ENCODE data around the gene TMEM132C.

Gene TMEM132C

DNA sequence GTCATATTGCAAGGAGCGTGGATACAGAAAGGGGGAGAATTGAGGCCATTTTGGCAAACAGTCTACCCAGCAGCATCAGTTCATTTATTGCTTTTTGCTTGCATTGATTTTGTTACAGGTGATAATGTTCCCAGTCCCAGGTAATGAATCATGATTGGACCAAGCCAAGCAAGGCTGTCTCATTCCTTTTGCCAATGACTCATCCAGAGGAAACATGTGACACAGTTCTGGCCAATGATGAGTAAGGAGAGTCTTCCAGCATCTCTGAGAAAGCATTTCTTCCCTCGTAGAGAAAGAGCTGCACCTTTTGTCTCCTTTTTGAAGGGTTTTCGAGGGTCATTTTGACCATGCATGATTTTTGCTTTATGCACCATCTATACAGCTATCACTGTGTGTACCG lies 488.6 kb downstream of the TMEM132C start:
- Histone ChIP-seq H3K9me2 (replicated peaks; ENCODE audit: insufficient read depth, low read length) (no peaks in the 10 kb centered on the region), H2AFZ (ENCODE audit: low read depth, low read length, severe bottlenecking) (no peak overlapping the region), H3K27ac (ENCODE audit: low read depth, low read length) (no peak overlapping the region), H3K4me2 (ENCODE audit: low read depth, low read length, poor library complexity, severe bottlenecking) (no peak overlapping the region), H3K36me3 (ENCODE audit: low read length) (no peaks in the 10 kb centered on the region), H3K9ac (ENCODE audit: low read length) (no peak overlapping the region), H3F3A (ENCODE audit: insufficient read depth) (no peaks in the 10 kb centered on the region), H3K9me3 (ENCODE audit: insufficient read depth, low read length) (no peaks in the 10 kb centered on the region), H3K27me3 (ENCODE audit: low read length) (no peaks in the 10 kb centered on the region), H4K20me1 (ENCODE audit: low read depth, low read length) (no peaks in the 10 kb centered on the region), H3K79me2 (ENCODE audit: insufficient read depth, low read length) (no peaks in the 10 kb centered on the region), H3K4me3 (ENCODE audit: insufficient read depth, low read length, poor library complexity, severe bottlenecking) (no peak overlapping the region)
- TF ChIP-seq, protein P1, sequence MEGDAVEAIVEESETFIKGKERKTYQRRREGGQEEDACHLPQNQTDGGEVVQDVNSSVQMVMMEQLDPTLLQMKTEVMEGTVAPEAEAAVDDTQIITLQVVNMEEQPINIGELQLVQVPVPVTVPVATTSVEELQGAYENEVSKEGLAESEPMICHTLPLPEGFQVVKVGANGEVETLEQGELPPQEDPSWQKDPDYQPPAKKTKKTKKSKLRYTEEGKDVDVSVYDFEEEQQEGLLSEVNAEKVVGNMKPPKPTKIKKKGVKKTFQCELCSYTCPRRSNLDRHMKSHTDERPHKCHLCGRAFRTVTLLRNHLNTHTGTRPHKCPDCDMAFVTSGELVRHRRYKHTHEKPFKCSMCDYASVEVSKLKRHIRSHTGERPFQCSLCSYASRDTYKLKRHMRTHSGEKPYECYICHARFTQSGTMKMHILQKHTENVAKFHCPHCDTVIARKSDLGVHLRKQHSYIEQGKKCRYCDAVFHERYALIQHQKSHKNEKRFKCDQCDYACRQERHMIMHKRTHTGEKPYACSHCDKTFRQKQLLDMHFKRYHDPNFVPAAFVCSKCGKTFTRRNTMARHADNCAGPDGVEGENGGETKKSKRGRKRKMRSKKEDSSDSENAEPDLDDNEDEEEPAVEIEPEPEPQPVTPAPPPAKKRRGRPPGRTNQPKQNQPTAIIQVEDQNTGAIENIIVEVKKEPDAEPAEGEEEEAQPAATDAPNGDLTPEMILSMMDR (IDR thresholded peaks at IDR 0.05; ENCODE audit: insufficient read depth, low read length, poor library complexity, severe bottlenecking): no peak
- no peak for TF ChIP-seq EZH2phosphoT487 (conservative IDR thresholded peaks at IDR 0.05; ENCODE audit: low read length)
